Measurements from ENCODE around the gene TINAGL1.

The TINAGL1 gene

DNA sequence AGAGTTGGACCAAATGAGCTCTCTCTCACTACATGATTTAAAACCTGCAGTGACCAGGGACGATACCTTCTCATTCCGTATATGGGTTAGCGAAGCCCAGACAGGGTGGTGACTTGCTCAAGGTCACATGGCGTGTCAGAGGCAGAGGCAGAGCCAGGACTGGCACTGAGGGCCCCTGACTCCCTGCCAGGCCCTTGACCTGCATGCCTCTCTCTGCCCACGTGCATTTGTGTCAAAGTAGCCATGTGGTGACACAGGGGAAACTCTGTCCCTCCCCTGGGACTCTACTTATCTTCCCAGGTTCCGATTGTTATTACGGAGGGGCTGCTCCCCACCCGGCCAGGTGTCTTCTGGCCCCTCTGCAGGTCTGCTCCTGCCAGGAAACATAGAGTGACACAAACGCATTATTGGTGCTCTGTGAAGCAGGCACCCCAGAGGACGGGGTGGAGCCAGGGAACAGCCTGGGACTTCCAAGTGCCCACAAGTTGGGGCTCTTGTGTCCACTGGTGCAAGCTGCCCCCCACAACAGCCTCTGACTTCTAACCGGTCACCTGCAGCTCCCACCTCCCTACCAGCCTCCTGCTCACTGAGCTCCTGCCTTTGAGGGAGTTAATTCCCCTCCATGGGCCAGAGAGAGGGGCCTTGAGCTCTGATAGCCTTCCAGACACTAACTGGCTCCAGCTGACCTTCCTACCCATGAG lies 7.3 kb upstream of the TINAGL1 start:
- no peak for DNase-seq

- DNase-seq: no peak
These were observed 6.6 kb upstream of the TINAGL1 start for GRCh38 chr1:31569596-31570173.

- DNase-seq: no peak
These were observed 6.1 kb upstream of the TINAGL1 start for GRCh38 chr1:31570228-31570627.

- no peak for DNase-seq
These were observed 5.4 kb upstream of the TINAGL1 start for GRCh38 chr1:31570906-31571305.

DNA sequence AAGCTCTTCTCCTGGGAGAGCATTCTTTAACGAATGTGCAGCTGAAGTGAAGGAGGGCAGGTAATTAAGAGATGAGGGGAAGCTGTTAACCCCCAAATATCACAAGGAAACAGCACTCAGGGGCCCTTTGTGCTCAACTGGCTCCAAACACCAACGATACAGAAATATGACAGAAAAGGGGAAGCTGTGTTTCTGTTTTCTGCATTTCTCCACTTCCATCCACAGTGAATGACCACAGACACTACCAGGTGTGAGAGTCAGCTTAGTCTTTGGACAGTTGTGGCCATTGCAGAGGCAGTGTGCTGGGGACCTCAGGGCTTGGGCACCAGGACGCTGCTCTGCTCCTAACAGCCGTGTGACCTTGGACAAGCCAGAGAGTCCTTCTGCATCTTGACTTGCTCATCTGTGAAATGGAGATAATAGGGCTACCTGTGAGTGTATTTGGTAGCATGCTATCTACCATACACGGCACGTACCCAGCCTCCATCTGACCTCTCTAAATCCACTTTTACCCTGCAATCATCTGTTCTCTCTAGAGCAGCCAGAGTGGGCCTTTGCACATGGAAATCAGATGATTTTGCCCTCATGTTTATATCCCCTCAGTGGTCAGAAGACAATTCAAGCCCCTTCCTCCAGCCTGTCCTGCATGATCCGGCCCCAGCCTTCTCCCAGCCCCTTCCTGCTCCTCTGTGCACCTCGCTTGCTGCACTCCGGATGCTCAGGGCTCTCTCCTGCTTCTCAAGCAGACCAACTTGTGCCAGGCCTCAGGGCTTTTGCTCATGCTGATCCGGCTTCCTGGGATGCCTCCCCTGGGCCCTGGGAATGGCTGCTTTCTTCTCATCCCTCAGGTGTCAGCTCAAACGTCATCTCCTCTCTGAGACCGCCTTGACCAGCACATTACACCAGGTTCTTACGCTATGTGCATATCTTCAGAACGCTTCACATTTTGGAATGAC lies 4.7 kb upstream of the TINAGL1 start:
- DNase-seq: no peak

DNA sequence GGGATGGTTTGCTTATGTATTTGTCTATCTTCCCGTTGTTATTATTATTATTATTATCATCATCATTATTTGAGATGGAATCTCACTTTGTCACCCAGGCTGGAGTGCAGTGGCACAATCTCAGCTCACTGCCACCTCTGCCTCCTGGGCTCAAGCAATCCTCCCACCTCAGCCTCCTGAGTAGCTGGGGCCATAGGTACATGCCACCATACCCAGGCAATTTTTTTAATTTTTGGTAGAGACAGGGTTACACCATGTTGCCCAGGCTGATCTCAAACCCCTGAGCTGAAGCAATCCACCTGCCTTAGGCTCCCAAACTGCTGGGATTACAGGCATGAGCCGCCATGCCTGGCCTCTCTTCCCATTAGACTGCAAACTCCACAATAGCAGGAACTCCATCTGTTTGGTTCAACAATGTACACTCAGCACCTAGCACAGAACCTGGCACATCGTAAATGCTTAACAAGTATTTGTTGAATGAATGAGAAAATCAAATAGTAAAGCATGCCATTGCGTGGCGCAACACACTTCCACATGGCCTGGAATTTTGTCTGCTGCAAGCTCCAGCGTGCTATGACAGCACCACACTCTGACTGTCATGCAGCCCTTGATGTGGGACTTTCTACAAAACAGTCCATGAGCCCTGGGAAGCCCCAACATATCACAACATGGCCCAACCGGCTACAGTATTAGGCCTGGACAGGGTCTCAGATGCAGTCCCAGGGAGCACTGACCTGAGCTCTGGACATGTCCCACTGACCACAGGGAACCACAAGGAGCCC lies 3.8 kb upstream of the TINAGL1 start:
- no peak for DNase-seq

- no peak for DNase-seq
These were observed 3.1 kb upstream of the TINAGL1 start for GRCh38 chr1:31573261-31573660.

- no peak for DNase-seq
These were observed 1.5 kb upstream of the TINAGL1 start for GRCh38 chr1:31574749-31575368.

GRCh38 chr1:31575369-31576140 lies 760 bp upstream of the TINAGL1 start:
- no peak for DNase-seq

DNA sequence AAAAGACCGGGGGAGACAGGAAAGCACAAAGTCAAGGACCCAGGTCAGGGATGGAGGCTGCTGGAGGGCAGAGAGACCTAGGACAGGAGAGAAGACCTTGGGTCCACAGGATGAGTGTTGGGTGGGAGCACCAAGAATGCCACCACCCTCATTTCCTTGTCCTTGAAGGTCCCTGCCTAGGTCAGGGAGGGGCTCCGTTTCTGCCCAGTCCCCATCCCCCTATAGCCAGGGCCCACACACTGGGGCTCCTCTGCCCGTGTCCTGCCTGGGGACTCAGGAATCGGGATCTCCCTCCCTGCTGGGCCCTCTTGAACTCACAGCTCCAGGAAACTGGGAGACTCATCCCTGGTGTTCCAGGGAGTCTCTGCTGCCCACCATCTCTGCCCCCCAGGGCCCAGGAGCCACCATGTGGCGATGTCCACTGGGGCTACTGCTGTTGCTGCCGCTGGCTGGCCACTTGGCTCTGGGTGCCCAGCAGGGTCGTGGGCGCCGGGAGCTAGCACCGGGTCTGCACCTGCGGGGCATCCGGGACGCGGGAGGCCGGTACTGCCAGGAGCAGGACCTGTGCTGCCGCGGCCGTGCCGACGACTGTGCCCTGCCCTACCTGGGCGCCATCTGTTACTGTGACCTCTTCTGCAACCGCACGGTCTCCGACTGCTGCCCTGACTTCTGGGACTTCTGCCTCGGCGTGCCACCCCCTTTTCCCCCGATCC lies 584 bp downstream of the TINAGL1 start:
- DNase-seq: no peak

- DNase-seq: no peak
These were observed 1.3 kb downstream of the TINAGL1 start for GRCh38 chr1:31577515-31578192.

DNA sequence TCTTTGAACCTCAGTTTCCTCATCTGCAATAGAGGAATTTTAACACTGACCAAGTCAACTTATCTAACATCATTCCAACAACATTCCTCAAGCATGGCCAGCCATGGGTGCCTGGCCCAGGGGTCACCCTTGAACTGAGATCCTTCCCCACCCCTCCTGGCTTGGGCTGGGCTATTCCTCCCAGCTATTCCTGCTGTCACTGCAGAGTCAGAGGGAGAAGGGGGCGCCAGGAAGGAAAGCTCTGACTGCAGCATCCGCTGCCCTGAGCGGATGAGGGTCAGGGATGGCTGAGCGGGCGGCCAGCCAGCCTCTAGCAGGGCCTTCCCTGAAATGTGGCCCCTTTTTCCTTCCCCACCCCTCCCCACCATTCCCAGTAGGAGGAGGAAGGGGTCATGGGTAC lies 3.1 kb downstream of the TINAGL1 start:
- DNase-seq: no peak

- no peak for DNase-seq
These were observed 4.2 kb downstream of the TINAGL1 start for GRCh38 chr1:31580513-31580870.

DNA sequence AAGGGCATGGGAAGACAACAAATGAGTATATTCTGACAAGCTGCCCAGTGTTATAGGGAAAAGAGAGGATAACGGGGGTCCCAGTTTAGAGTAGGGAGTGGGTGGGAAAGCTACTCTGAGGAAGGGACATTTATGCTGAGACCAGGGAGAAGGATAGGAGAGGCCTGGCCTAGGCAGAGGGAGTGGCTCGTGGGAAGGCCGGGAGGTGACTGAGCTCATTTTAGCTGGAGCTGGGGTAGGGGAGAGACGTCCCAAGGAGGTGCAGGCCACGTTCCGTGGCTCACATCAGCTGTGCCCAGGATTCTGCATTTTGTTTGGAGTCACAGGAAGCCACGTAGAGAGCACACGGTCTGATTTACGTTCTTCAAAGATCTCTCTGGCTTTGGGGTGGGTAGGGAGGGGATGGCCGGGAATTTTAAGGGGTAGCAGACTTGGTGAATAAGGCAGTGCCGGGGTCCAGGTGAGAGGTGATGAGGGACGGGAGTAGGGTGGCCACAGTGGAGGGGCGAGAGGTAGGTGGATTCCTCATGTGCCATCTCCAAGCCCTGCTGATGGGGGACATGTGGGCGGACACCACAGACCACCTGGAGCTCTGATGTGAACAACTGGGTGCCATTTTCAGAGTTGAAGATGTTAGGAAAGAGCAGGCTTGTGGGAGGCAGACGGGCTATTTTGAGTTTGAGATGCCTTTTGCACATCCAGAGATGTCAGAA lies 4.7 kb downstream of the TINAGL1 start:
- DNase-seq: no peak

GRCh38 chr1:31581821-31582810 lies 5.8 kb downstream of the TINAGL1 start:
- DNase-seq: no peak

GRCh38 chr1:31583082-31583994 lies 7.0 kb downstream of the TINAGL1 start:
- DNase-seq: no peak

Measured in NK-92 treated with Interleukin-12 subunit alpha and Interleukin-12 subunit beta, amount 100 ng/mL, for 24 hours (cell line).